Measurements from ENCODE around the gene CERT1. TPM values are rescaled to one million over a fixed set of nuclear protein-coding genes. Genes with fewer than 3 reads are reported as not detected.

CERT1 gene
- total RNA-seq, 1 donor from 2014 or later, result 60.7 TPM

GRCh38 chr5:75365740-75366139 is 145.7 kb downstream of the CERT1 start:
- TF ChIP-seq, protein P1, sequence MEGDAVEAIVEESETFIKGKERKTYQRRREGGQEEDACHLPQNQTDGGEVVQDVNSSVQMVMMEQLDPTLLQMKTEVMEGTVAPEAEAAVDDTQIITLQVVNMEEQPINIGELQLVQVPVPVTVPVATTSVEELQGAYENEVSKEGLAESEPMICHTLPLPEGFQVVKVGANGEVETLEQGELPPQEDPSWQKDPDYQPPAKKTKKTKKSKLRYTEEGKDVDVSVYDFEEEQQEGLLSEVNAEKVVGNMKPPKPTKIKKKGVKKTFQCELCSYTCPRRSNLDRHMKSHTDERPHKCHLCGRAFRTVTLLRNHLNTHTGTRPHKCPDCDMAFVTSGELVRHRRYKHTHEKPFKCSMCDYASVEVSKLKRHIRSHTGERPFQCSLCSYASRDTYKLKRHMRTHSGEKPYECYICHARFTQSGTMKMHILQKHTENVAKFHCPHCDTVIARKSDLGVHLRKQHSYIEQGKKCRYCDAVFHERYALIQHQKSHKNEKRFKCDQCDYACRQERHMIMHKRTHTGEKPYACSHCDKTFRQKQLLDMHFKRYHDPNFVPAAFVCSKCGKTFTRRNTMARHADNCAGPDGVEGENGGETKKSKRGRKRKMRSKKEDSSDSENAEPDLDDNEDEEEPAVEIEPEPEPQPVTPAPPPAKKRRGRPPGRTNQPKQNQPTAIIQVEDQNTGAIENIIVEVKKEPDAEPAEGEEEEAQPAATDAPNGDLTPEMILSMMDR (IDR thresholded peaks at IDR 0.05), result no peak
- no peak for ATAC-seq
- peaks cover 24% of the 10 kb centered on the region for H3K36me3 ChIP-seq
- H3K9me3 ChIP-seq, result no peaks in the 10 kb centered on the region
- no peaks in the 10 kb centered on the region for H3K4me1 ChIP-seq
- no peak overlapping the region for H3K27ac ChIP-seq
- H3K4me3 ChIP-seq, result no peak overlapping the region
- no peaks in the 10 kb centered on the region for H3K27me3 ChIP-seq
- no peak for DNase-seq
- intact Hi-C loops (cut with DNase I), result no loop called here

- DNase-seq (no peak), ATAC-seq (no peak)
- TF ChIP-seq, protein P1 (IDR thresholded peaks at IDR 0.05), result no peak
- intact Hi-C loops (cut with DNase I), result no loop called here
- no peaks in the 10 kb centered on the region for H3K4me1 ChIP-seq
- H3K27ac ChIP-seq, result no peak overlapping the region
- H3K4me3 ChIP-seq, result no peak overlapping the region
- H3K27me3 ChIP-seq, result no peaks in the 10 kb centered on the region
- peaks cover 34% of the 10 kb centered on the region for H3K36me3 ChIP-seq
- no peaks in the 10 kb centered on the region for H3K9me3 ChIP-seq
Measured at GRCh38 chr5:75364571-75365280, 146.7 kb downstream of the CERT1 start.

- H3K27me3 ChIP-seq, result no peaks in the 10 kb centered on the region
- ATAC-seq, result peak; percentile 90
- no peaks in the 10 kb centered on the region for H3K9me3 ChIP-seq
- peak; percentile 67 for DNase-seq
- no peak overlapping the region for H3K27ac ChIP-seq
- no peaks in the 10 kb centered on the region for H3K4me1 ChIP-seq
- TF ChIP-seq, protein P1 (IDR thresholded peaks at IDR 0.05), result no peak
- no peak overlapping the region for H3K4me3 ChIP-seq
- intact Hi-C loops (cut with DNase I), result no loop called here
- H3K36me3 ChIP-seq, result peaks cover 42% of the 10 kb centered on the region
Measured at GRCh38 chr5:75363726-75364495, 147.5 kb downstream of the CERT1 start.

GRCh38 chr5:75363111-75363510 is 148.3 kb downstream of the CERT1 start:
- intact Hi-C loops (cut with DNase I), result no loop called here
- Histone ChIP-seq H3K36me3 (peaks cover 50% of the 10 kb centered on the region), H3K4me1 (no peaks in the 10 kb centered on the region), H3K9me3 (no peaks in the 10 kb centered on the region), H3K27ac (no peak overlapping the region), H3K4me3 (no peak overlapping the region), H3K27me3 (no peaks in the 10 kb centered on the region)
- TF ChIP-seq, protein P1 (IDR thresholded peaks at IDR 0.05), result no peak
- DNase-seq (no peak), ATAC-seq (peak; percentile 48)

GRCh38 chr5:75362474-75362975 is 148.9 kb downstream of the CERT1 start:
- ATAC-seq, result no peak
- intact Hi-C loops (cut with DNase I), result no loop called here
- H3K9me3 ChIP-seq, result no peaks in the 10 kb centered on the region
- no peaks in the 10 kb centered on the region for H3K4me1 ChIP-seq
- no peak for DNase-seq
- no peaks in the 10 kb centered on the region for H3K27me3 ChIP-seq
- no peak overlapping the region for H3K27ac ChIP-seq
- TF ChIP-seq, protein P1 (IDR thresholded peaks at IDR 0.05), result no peak
- H3K4me3 ChIP-seq, result no peak overlapping the region
- H3K36me3 ChIP-seq, result peaks cover 56% of the 10 kb centered on the region

All from upper lobe of right lung (tissue), 1 donor.